ENCODE data around the gene GAMT.

Gene GAMT

DNA sequence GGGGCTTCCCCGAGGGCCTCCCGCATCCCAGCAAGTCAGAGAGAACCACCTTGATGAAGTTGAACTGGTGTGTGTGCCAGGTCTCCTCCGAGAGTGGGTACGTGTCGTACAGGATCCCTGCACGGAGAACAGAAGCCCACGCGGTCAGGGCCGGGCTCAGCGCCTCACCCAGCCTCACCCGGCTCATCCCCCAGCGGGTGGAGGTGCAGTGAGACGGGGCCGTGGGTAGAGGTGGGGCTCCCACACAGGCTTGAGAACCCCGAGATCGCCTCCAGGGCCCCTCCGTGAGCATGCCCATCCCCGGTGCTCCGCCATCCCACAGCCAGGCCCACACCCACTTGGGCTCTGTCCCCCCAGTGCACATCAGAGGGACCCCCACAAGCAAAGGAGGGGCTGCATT, 2.3 kb downstream of the GAMT start:
- no peak for DNase-seq

DNA sequence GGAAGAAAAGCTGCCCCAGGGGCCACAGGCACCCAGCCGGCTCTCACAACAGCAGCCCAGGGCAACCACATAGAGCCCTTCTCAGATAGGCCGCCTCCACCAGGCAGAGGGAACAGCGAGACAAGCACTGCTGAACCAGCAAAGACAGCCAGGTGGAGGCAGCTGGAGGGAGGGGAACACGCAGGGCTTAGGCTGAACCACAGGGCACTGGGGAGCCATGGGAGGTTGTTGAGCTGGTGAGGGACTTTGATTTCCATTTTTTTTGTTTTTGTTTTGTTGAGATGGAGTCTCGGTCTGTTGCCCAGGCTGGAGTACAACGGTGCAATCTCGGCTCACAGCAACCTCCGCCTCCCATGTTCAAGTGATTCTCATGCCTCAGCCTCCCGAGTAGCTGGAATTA, 3.5 kb downstream of the GAMT start:
- no peak for DNase-seq

DNA sequence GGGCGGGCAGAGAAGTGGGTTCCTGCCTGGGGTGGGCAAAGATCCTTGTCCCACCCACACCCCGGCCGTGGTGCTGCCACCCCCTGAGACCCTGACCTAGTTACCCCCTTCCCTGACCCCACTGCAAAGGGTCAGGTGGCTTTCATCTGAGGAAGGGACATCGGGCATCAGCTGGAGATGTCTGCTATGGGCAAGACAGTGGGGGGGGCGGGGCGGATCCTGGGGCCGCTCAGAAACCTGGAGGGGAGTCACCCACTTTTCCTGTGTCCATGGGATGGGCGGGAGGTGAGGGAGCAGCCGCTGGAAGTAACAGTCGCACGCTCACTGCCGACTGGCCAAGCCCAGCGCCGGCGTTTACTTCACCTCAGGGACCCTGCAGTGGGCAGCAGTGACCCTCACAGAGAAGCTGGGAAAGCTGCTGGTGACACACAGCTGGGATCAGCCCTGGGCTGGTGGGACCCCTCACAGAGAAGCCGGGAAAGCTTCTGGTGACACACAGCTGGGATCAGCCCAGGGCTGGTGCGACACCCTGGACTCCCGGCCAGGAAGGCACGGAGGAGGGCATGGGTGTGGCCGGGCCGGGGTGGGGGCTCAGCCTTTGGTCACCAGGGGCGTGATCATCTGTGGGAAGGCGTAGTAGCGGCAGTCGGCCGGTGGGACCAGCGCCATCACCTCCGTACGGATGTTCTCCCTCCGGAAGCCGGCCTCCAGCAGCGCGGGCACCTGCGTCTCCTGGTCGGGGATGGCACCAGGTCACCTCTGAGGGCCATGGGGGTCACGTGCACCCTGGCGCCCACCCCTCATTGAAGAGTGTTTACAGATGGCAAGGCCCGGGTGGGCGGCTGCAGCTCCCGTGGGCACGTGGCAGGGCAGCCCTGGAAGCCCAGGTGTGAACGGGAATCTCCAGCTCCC, 4.3 kb downstream of the GAMT start:
- DNase-seq: no peak

GRCh38 chr19:1396019-1396767, 5.1 kb downstream of the GAMT start:
- DNase-seq: no peak

GRCh38 chr19:1395194-1396018, 5.9 kb downstream of the GAMT start:
- no peak for DNase-seq

DNA sequence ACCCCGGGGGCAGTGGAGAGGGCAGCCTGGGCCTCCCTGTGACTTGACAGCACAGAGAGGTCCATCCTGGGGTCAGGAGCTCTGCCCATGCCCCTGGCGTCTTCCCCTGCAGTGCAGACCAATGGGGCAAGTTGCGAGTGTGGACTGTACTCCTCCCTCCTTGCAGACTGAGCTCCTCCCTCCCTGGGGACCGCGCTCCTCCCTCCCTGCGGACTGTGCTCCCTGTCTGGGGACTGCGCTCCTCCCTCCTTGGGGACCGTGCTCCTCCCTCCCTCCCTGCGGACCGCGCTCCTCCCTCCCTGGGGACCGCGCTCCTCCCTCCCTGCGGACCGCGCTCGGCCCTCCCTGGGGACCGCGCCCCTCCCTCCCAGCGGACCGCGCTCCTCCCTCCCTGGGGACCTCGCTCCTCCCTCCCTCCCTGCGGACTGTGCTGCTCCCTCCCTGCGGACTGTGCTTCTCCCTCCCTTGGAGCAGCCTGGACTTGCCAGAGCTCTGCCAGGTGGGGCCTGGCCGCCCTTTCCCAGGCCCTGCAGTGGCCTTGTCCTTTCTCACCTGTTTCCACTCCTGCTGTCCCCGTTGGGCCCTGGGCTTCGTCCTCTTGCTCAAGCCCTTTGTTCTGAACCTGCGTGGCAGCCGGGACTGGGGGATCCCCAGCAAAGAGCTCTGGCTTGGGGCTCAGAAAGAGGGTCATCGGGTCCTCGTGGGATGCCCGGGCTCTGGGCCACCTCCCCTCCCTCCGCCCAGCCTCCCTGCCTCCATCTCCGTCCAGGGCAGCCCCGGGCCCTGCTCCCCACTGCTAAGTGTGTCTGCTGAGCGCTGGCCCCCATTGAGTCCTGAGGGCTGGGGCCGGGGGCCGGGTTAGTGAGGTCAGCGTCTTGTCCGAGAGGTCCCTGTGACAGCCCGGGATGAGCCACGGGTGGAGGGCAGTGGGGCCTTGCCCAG, 6.8 kb downstream of the GAMT start:
- DNase-seq: no peak

GRCh38 chr19:1393841-1394240, 7.5 kb downstream of the GAMT start:
- no peak for DNase-seq

- DNase-seq: no peak
Measured at GRCh38 chr19:1392939-1393530, 8.3 kb downstream of the GAMT start.

GRCh38 chr19:1392407-1392806, 8.9 kb downstream of the GAMT start:
- DNase-seq: no peak

DNA sequence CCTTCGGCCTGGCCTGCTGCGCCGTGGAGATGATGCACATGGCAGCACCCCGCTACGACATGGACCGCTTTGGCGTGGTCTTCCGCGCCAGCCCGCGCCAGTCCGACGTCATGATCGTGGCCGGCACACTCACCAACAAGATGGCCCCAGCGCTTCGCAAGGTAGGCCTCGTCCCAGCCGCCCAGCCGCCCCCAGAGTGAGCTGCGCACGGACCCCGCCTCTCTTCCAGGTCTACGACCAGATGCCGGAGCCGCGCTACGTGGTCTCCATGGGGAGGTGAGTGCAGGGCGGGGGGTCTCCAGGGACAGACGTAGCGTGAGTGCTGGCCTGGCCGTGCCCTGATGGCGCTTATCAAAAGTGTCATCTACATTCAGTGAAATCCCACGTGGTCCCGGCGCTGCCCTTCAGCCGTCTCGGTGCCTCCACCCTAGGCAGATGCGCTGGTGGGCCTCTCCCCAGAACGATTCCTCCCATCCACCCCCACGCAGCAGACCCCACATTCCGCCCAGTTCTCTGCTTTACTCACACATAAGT, 10.4 kb downstream of the GAMT start:
- no peak for DNase-seq

DNA sequence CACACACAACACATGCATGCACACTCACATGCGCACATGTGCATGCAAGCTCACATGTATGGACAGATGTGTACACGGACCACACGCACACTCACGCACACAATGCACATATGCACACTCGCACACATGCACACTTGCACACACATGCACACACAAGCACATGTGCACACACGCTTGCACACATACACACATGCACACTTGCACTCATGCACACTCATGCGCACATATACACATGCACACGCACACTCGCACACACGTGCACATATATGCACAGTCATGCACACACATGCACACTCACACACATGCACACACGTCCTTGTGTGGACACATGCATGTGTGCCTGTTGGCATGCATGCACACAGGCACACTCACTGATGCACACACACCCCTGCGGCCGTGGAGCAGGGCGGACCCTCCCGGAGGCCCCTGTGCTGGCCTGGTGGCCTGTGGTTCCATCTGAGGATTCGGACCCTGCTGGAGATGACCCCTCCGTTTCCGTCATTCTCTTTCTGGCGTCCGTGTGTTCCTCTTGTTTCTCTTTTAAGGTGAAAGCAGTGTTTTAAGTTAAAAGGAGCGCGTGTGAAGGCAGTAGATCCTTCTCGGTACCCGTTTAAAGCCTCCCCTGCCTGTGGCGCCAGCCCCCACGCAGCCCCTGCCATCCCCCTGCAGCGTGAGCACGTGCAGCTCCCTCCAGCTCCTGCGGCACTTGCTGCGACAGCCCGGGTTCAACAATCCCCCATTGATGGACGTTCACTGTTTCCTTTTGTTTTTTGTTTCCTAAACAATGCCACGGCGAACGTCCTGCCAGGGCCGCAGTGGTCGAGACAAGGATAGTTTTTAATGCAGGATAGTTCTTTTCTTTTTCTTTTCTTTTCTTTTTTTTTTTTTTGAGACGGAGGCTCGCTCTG, 12.1 kb downstream of the GAMT start:
- no peak for DNase-seq

GRCh38 chr19:1388637-1389026, 12.7 kb downstream of the GAMT start:
- no peak for DNase-seq

- DNase-seq: no peak
Measured at GRCh38 chr19:1387684-1388636, 13.4 kb downstream of the GAMT start.

DNA sequence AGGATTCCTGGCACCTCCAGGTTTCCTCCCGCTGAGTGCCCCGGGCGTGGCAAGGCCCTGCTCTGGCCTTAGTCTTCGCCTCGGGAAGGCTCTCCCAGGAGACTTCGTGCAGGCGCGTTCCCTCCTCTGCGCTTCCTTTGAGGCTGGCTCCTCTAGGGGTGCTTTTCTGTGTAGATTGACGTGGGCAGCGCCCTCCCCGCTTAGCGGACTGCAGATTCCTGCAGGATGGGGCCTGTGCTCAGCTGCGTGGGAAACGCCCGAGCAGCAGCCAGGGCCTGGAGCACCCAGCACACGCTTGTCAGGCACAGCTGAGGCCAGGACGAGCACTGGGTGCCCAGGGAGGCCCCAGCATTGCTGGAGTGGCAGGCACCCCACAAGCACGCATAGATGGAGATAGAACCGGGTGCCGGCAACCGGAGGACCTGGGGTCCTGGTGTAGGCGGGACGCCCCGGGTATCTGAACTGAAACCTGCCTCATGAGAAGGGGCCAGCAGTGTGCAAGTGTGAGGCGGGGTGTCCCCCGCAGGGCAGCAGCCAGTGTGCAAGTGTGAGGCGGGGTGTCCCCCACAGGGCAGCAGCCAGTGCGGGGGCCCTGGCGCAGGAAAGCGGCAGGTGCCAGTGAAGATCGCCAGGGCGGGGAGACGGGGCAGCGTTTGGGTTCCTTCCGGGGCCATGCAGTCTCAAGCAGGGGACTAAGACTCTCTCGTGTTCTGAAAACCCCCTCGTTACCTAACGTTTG, 14.2 kb downstream of the GAMT start:
- DNase-seq: no peak

DNA sequence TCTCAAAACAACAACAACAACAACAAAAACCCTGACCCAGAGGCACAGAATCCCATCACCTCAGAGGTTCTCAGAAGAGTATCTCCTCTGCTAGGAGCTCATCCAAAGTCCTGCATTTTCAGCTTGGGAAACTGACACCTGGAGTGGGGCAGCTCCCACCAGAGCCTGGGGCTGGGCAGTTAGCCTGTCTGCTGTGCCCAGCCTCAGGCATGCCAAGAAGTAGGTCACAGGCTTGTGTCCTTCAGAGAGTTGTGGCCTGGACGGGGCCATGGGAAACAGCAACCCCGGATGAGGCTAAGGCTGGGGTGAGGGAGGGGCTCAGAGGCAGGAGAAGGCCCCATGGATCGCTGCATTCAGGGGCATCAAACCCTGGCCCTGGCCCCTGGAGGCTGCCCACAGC, 15.5 kb downstream of the GAMT start:
- no peak for DNase-seq

GRCh38 chr19:1384478-1385110, 16.7 kb downstream of the GAMT start:
- DNase-seq: no peak

DNA sequence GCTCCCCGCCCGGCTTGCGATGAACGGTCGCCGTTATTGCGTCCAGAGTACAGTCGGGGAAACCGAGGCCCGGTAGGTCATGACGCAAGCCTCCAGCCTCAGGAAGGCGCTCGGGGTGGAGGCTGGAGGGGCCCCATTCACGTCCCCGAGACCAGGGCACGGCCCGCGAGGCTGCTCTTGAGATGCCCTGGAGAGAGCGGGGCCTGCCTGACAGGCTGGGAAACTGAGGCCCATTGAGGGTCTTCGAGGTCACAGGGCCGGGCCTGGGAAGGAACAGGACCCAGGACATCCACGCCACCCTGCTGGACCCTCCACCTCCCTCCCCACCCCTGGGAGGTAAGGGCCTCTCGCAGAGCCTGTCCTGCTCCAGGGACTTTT, 17.3 kb downstream of the GAMT start:
- DNase-seq: no peak
